MM.1S (cell line): ENCODE data around the gene TBC1D19.

Experiments
- DNase-seq: peaks from one replicate; pipeline ENCODE4 v3.0.0-alpha.2; 2015
- H2AFZ ChIP-seq: fragments of 300-600 bp; sonication (generic); 2 replicates; pipeline ENCODE4 v1.6.0; 2016; ENCODE audit warnings: antibody characterized with exemption, low read length
- H3F3A ChIP-seq: fragments of 300-600 bp; sonication (generic); 2 replicates; pipeline ENCODE4 v1.6.1; 2016; ENCODE audit warnings: mild to moderate bottlenecking, antibody characterized with exemption, low read length, moderate library complexity, mixed read lengths; ENCODE audit not compliant: insufficient read depth
- H3K27ac ChIP-seq: fragments of 300-600 bp; sonication (generic); 2 replicates; pipeline ENCODE4 v1.5.1; 2016; ENCODE audit warnings: mild to moderate bottlenecking, low read length
- H3K27me3 ChIP-seq: fragments of 300-600 bp; sonication (generic); replicated peaks from 2 replicates; pipeline ENCODE4 v1.6.0; 2016; ENCODE audit warnings: low read length; ENCODE audit not compliant: insufficient read depth
- H3K36me3 ChIP-seq: fragments of 300-600 bp; sonication (generic); replicated peaks from 2 replicates; pipeline ENCODE4 v1.6.1; 2016; ENCODE audit warnings: mild to moderate bottlenecking, low read length, mixed read lengths; ENCODE audit not compliant: insufficient read depth
- H3K4me1 ChIP-seq: fragments of 300-600 bp; sonication (generic); 2 replicates; pipeline ENCODE4 v1.6.1; 2016; ENCODE audit warnings: low read length, mixed read lengths
- H3K4me2 ChIP-seq: fragments of 300-600 bp; sonication (generic); 2 replicates; pipeline ENCODE4 v1.6.0; 2016; ENCODE audit warnings: low read depth, low read length
- H3K4me3 ChIP-seq: fragments of 300-600 bp; sonication (generic); 2 replicates; pipeline ENCODE4 v1.5.1; 2016; ENCODE audit warnings: low read length, mixed read lengths
- H3K79me2 ChIP-seq: fragments of 300-600 bp; sonication (generic); 2 replicates; pipeline ENCODE4 v1.6.1; 2016; ENCODE audit warnings: mixed run types, low read length, mixed read lengths
- H3K9ac ChIP-seq: fragments of 300-600 bp; sonication (generic); 2 replicates; pipeline ENCODE4 v1.6.1; 2016; ENCODE audit warnings: low read length, mixed read lengths
- H3K9me2 ChIP-seq: fragments of 300-600 bp; sonication (generic); replicated peaks from 2 replicates; pipeline ENCODE4 v1.6.1; 2016; ENCODE audit warnings: mild to moderate bottlenecking, low read length, mixed read lengths; ENCODE audit not compliant: insufficient read depth
- H3K9me3 ChIP-seq: fragments of 300-600 bp; sonication (generic); replicated peaks from 2 replicates; pipeline ENCODE4 v1.6.1; 2016; ENCODE audit warnings: mild to moderate bottlenecking, low read length, mixed read lengths; ENCODE audit not compliant: insufficient read depth
- H4K20me1 ChIP-seq: fragments of 300-600 bp; sonication (generic); 2 replicates; pipeline ENCODE4 v1.6.1; 2016; ENCODE audit warnings: mild to moderate bottlenecking, low read length, moderate library complexity, mixed read lengths; ENCODE audit not compliant: insufficient read depth
- EZH2 ChIP-seq: fragments of 300-600 bp; sonication (generic); optimal IDR thresholded peaks from 2 replicates; pipeline ENCODE3; 2017; ENCODE audit warnings: low read depth, mild to moderate bottlenecking, antibody characterized with exemption, low read length, mixed read lengths
- EZH2phosphoT487 ChIP-seq: fragments of 300-600 bp; sonication (generic); IDR thresholded peaks from 2 replicates; pipeline ENCODE4 v1.6.1; 2018; ENCODE audit warnings: antibody characterized with exemption, low read length
- TF ChIP-seq, protein P1 (sequence below): fragments of 300-600 bp; sonication (generic); IDR thresholded peaks from 2 replicates; pipeline ENCODE4 v1.5.1; 2016; ENCODE audit warnings: antibody characterized with exemption, low read length, mixed read lengths

TBC1D19 gene

DNA sequence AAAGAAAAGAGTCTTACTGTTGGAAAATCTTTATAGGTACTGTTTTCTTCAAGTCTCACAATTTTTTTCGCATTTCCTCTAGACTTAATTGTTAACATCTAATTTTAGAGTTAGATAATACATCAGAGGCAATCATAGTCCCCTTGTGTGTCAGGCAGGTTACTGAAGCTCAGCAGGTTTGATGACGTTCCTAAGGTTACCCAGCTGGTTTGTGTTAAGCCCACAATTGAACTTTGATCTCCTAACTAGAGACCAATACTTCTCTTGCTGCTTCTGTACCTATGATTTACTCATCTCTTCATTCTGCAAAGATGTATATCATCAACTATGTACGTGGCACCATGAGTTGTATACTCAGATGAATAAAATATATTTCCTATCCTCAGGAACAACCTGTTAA is 145.1 kb downstream of the TBC1D19 start:
- H3K9me3 ChIP-seq: no peaks in the 10 kb centered on the region
- H3K4me2 ChIP-seq: no peak overlapping the region
- no peak overlapping the region for H2AFZ ChIP-seq
- no peak overlapping the region for H3K4me3 ChIP-seq
- H3K27ac ChIP-seq: no peak overlapping the region
- H3K27me3 ChIP-seq: no peaks in the 10 kb centered on the region
- DNase-seq: no peak
- no peaks in the 10 kb centered on the region for H4K20me1 ChIP-seq
- H3K79me2 ChIP-seq: no peaks in the 10 kb centered on the region
- H3F3A ChIP-seq: no peaks in the 10 kb centered on the region
- no peaks in the 10 kb centered on the region for H3K4me1 ChIP-seq
- H3K36me3 ChIP-seq: no peaks in the 10 kb centered on the region
- TF ChIP-seq EZH2phosphoT487 (no peak), EZH2 (no peak)
- TF ChIP-seq, protein P1, sequence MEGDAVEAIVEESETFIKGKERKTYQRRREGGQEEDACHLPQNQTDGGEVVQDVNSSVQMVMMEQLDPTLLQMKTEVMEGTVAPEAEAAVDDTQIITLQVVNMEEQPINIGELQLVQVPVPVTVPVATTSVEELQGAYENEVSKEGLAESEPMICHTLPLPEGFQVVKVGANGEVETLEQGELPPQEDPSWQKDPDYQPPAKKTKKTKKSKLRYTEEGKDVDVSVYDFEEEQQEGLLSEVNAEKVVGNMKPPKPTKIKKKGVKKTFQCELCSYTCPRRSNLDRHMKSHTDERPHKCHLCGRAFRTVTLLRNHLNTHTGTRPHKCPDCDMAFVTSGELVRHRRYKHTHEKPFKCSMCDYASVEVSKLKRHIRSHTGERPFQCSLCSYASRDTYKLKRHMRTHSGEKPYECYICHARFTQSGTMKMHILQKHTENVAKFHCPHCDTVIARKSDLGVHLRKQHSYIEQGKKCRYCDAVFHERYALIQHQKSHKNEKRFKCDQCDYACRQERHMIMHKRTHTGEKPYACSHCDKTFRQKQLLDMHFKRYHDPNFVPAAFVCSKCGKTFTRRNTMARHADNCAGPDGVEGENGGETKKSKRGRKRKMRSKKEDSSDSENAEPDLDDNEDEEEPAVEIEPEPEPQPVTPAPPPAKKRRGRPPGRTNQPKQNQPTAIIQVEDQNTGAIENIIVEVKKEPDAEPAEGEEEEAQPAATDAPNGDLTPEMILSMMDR: no peak
- H3K9me2 ChIP-seq: no peaks in the 10 kb centered on the region
- no peak overlapping the region for H3K9ac ChIP-seq

DNA sequence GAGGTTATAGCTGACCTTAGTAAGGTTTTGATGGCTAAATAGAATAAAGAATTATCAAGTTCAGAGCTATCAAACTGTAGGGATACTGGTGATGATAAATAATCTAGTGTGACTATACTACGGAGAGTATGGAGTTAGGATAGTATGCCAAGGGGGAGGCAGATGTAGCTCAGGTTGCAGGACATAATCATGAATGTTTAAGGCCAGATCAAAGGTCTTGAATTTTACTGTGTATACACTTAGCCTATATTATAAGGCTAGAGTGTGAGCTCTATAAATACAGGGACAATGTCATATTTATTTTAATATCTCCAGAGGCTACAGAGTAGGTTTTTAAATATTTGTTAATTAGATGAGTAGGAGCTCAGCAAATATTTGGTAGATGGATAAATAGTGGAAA is 145.7 kb downstream of the TBC1D19 start:
- Histone ChIP-seq H4K20me1 (no peaks in the 10 kb centered on the region), H3K9ac (no peak overlapping the region), H3K27ac (no peak overlapping the region), H3K9me2 (no peaks in the 10 kb centered on the region), H2AFZ (no peak overlapping the region), H3K79me2 (no peaks in the 10 kb centered on the region), H3K4me1 (no peaks in the 10 kb centered on the region), H3F3A (no peaks in the 10 kb centered on the region), H3K27me3 (no peaks in the 10 kb centered on the region), H3K36me3 (no peaks in the 10 kb centered on the region), H3K9me3 (no peaks in the 10 kb centered on the region), H3K4me3 (no peak overlapping the region), H3K4me2 (no peak overlapping the region)
- DNase-seq: no peak
- TF ChIP-seq EZH2phosphoT487: no peak
- TF ChIP-seq, protein P1: no peak

DNA sequence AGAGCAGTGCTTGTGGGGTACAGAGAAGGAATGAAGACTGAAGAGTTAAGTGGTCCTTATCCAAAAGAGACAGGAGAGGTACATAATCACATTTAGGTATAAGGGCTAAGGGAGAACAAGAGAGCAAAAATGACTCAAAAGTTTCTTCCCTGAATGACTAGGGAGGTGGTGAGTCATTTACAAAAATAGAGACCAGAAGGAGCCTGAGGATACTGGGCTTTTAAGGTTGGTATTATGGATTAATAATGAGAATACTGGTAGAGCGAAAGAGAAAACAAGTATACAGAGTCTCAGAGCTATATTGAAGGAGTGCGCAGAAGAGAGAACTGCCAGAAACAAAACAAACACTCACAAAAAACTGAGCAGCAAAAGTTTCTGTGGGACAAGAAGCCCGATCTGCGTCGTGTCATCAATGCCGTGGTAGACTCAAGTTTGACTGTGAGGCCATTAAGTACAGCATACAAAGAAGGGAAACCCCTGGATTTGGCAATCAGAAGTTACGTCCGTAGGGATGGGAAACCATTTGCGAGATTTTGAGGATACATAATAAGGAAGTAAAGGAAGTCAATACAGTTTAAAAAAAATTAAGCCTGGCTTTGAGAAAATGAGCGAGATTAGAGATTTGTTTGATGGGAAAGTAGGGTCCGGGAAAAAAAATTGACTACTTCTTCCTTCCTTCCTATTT is 147.6 kb downstream of the TBC1D19 start:
- Histone ChIP-seq H3K9me3 (no peaks in the 10 kb centered on the region), H3K4me2 (no peak overlapping the region)

More for the DNA sequence above, 147.6 kb downstream of the TBC1D19 start:
- Histone ChIP-seq H2AFZ (no peak overlapping the region), H3K9ac (no peak overlapping the region), H3K9me2 (no peaks in the 10 kb centered on the region), H3F3A (no peaks in the 10 kb centered on the region), H4K20me1 (no peaks in the 10 kb centered on the region), H3K27ac (no peak overlapping the region), H3K36me3 (no peaks in the 10 kb centered on the region), H3K79me2 (no peaks in the 10 kb centered on the region), H3K4me3 (no peak overlapping the region), H3K4me1 (no peaks in the 10 kb centered on the region), H3K27me3 (no peaks in the 10 kb centered on the region)
- DNase-seq: no peak
- TF ChIP-seq, protein P1: no peak
- TF ChIP-seq EZH2phosphoT487 (no peak), EZH2 (no peak)
